ENCODE results near the gene UBR7.

UBR7 gene

DNA sequence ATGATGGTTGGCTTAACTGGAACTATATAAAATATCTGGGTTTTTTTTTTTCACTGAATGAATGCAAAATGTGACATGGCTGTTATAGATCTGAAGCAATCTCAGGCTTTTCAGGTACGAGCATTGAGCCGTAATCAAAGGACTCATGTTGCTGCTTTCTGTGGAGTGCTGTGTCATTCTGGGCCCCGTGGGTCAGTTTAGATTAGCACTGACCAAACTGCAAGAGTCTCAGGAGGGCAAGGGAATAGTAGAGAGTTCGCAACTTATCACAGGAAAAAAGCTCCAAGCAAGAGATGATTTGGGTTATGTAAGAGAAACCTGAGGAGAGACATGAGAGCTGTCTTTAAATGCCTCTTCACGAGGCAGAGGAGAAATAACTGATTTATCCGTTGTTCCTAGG, 59.1 kb downstream of the UBR7 start:
- no peaks in the 10 kb centered on the region for H3K27me3 ChIP-seq (ENCODE audit: insufficient read depth, low read length)
- H3K4me3 ChIP-seq (ENCODE audit: low read length), result no peak overlapping the region
- no peak overlapping the region for H3K9ac ChIP-seq (ENCODE audit: low read depth, low read length)
- peaks cover 25% of the 10 kb centered on the region for H3K36me3 ChIP-seq (ENCODE audit: insufficient read depth, low read length)
- H3K4me1 ChIP-seq (ENCODE audit: insufficient read depth, low read length), result no peaks in the 10 kb centered on the region
- H3K27ac ChIP-seq (ENCODE audit: low read depth, low read length), result no peak overlapping the region
- 91% methylated on average over 6 of the region's 6 CpGs for WGBS
- H3K9me3 ChIP-seq (ENCODE audit: insufficient read depth, low read depth, low read length), result no peaks in the 10 kb centered on the region

DNA sequence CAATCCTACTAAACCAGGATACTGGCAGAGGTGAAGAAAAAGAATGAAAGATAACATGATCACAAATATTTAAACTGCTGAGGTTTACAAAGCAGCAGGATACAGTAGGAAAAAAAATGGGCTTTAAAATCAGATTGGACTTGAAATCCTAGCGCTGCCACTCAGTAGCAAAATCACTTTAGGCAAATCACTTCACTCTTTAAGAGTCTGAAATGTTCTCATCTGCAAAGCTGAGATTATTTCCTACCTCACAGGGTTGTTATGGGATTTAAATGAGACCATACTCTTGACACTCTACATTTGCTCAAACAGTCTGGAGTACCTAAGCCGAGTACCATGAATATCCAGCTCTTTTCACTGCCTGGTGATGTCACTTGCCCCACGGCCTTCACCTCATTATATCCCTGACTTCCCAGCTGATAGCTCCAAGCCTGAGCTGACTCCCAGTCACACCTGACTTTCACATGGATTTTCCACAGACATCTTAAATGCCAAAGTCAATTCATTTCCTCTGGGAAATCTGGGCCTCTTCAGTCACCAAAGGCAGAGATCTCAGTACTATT, 60.2 kb downstream of the UBR7 start:
- Histone ChIP-seq H3K9me3 (ENCODE audit: insufficient read depth, low read depth, low read length) (no peaks in the 10 kb centered on the region), H3K9ac (ENCODE audit: low read depth, low read length) (no peak overlapping the region), H3K36me3 (ENCODE audit: insufficient read depth, low read length) (peaks cover 19% of the 10 kb centered on the region), H3K4me3 (ENCODE audit: low read length) (no peak overlapping the region), H3K4me1 (ENCODE audit: insufficient read depth, low read length) (no peaks in the 10 kb centered on the region), H3K27me3 (ENCODE audit: insufficient read depth, low read length) (no peaks in the 10 kb centered on the region), H3K27ac (ENCODE audit: low read depth, low read length) (no peak overlapping the region)
- WGBS, result 87% methylated on average over 3 of the region's 3 CpGs

DNA sequence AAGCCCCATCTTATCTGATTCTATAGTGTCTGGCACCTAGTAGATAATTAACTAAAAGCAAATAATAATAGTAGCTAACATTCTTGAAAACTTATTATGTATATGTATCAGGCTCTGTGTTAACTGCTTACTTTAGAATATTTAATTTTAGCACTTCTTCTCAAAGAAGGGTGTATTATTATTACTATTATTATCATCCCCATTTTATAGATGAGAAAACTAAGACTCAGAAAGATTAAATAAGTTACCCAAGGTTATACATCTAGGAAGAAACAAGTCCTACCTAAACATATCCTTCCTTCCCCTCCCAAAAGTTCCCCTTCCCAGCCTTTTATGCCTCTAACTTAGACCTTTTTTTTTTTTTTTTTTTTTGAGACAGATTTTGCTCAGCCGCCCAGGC, 61.4 kb downstream of the UBR7 start:
- no peaks in the 10 kb centered on the region for H3K27me3 ChIP-seq (ENCODE audit: insufficient read depth, low read length)
- no peaks in the 10 kb centered on the region for H3K4me1 ChIP-seq (ENCODE audit: insufficient read depth, low read length)
- peaks cover 7% of the 10 kb centered on the region for H3K36me3 ChIP-seq (ENCODE audit: insufficient read depth, low read length)
- no peak overlapping the region for H3K4me3 ChIP-seq (ENCODE audit: low read length)
- no peak overlapping the region for H3K9ac ChIP-seq (ENCODE audit: low read depth, low read length)
- 92% methylated on average over 1 of the region's 1 CpG for WGBS
- H3K27ac ChIP-seq (ENCODE audit: low read depth, low read length), result no peak overlapping the region
- no peaks in the 10 kb centered on the region for H3K9me3 ChIP-seq (ENCODE audit: insufficient read depth, low read depth, low read length)

DNA sequence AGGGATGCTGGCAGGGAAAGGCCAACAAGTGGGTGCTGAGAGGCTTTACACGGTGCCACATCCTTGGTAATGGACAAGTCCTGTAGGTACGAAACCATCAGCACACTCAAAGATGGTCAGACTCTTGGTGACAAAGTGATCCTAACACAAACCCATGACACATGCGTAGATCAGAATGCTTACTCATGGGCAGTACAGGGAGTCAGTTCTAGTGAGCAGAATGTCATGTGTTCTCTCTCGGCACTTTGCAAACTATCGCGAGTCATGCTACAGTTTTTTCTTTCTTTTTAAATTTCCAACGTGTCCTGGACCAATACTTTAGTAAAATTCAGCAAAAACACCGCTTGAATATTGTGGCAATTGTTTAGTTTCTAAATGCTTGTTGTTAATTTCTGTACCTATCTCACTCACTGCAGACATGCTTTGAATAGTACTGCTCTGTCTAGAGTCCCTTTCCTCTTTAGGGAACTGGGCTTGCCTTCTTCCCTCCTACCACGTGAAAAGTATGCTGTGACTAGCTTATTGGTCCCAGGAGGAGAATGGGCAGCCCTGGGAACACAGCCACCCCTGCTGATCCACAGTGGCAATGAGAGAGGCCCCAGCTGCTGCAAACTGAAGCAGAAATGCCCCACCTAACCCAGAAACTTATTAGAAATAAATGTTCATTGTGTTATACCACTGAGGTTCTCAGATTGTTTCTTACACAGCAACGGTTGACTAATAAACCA, 62.4 kb downstream of the UBR7 start:
- Histone ChIP-seq H3K27ac (ENCODE audit: low read depth, low read length) (no peak overlapping the region), H3K9me3 (ENCODE audit: insufficient read depth, low read depth, low read length) (no peaks in the 10 kb centered on the region), H3K9ac (ENCODE audit: low read depth, low read length) (no peak overlapping the region), H3K27me3 (ENCODE audit: insufficient read depth, low read length) (no peaks in the 10 kb centered on the region), H3K4me1 (ENCODE audit: insufficient read depth, low read length) (no peaks in the 10 kb centered on the region), H3K36me3 (ENCODE audit: insufficient read depth, low read length) (no peaks in the 10 kb centered on the region), H3K4me3 (ENCODE audit: low read length) (no peak overlapping the region)
- 89% methylated on average over 10 of the region's 10 CpGs for WGBS

DNA sequence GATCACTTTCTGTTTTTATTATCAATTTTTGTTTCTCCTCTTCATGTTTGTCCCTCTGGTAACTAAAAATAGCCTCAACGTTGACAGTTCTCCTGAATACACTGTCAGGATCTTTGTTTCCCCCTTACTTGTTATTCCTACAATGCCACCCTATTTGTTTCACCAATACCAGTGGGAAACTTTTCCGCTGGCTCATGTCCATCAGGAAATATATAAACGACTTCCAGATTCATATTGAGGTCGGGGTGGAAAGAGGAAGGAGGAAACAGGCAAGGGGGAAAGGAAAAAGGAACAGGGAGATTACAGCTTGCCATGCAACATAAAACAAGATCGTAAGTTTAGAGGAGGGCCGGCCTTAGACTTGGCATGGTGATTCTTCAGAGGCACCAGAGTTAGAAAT, 64.1 kb downstream of the UBR7 start:
- 94% methylated on average over 6 of the region's 6 CpGs for WGBS
- H3K4me3 ChIP-seq (ENCODE audit: low read length), result no peak overlapping the region
- no peaks in the 10 kb centered on the region for H3K9me3 ChIP-seq (ENCODE audit: insufficient read depth, low read depth, low read length)
- no peaks in the 10 kb centered on the region for H3K4me1 ChIP-seq (ENCODE audit: insufficient read depth, low read length)
- no peak overlapping the region for H3K27ac ChIP-seq (ENCODE audit: low read depth, low read length)
- H3K36me3 ChIP-seq (ENCODE audit: insufficient read depth, low read length), result no peaks in the 10 kb centered on the region
- no peak overlapping the region for H3K9ac ChIP-seq (ENCODE audit: low read depth, low read length)
- H3K27me3 ChIP-seq (ENCODE audit: insufficient read depth, low read length), result no peaks in the 10 kb centered on the region

DNA sequence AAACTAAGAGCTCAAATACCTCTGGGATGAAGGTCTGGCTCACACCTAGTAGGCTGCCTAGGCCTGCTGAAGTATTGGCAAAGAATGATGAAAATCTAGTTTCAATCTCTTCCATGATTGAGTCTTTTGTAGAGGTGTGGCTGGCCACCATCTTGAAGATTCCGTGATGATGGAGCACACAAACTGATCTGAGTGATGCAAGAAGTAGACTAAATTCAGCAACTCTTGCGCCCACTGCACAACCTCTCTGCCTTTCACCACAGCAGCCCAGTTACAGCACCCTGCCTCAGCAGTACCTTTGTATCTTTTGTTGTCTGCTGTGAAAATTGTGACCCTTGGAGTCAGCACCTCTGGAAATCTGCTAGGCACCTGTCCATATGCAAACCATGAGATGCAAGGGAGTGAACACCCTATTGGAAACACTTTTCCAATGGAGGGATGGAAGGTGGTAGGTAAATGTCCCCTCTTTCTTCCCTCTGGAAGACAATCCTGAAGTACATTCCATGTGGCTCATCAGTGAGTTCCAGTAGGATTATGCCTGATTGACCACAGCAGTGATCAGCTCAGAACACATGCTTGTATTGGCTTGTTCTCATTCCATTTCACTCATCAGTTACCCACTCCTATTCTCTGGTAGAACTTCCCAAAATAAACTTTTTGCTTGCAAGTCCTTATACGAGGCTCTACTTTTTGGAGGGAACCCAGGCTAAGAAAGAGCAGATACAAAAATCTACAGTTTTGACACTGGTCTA, 67.2 kb downstream of the UBR7 start:
- Histone ChIP-seq H3K4me1 (ENCODE audit: insufficient read depth, low read length) (no peaks in the 10 kb centered on the region), H3K27me3 (ENCODE audit: insufficient read depth, low read length) (no peaks in the 10 kb centered on the region), H3K9me3 (ENCODE audit: insufficient read depth, low read depth, low read length) (no peaks in the 10 kb centered on the region), H3K9ac (ENCODE audit: low read depth, low read length) (no peak overlapping the region), H3K4me3 (ENCODE audit: low read length) (no peak overlapping the region), H3K27ac (ENCODE audit: low read depth, low read length) (no peak overlapping the region), H3K36me3 (ENCODE audit: insufficient read depth, low read length) (no peaks in the 10 kb centered on the region)
- WGBS, result 97% methylated on average over 3 of the region's 3 CpGs

DNA sequence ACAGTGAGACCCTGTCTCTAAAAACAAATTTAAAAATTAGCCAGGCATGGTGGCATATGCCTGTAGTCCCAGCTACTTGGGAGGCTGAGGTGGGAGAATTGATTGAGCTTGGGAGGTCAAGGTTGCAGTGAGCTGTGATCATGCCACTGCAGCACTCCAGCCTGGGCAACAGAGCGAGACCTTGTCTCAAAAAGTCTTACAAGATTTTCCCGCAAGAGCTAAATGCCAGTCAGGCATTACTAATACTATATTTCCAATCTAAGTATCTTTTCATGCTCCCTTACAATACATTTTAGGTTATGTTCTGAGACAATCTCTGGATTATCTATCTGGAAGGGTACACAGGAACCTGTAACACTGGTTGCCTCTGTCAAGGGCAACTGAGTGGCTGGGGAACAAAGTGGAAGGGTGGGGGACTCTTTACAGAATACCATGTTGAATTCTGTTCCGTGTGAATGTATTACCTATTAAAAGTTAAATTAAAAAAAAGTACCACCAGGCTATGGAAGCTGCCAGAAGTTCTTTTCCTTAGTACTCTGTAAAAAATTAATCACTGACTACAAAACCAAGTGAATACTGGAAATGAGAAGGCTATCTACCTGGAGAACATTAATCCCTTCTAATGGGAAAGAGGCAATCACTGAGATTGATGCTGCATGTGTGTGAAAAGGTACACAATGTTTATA, 69.1 kb downstream of the UBR7 start:
- 93% methylated on average over 2 of the region's 3 CpGs for WGBS

More for the DNA sequence above, 69.1 kb downstream of the UBR7 start:
- Histone ChIP-seq H3K4me1 (ENCODE audit: insufficient read depth, low read length) (no peaks in the 10 kb centered on the region), H3K9ac (ENCODE audit: low read depth, low read length) (no peak overlapping the region), H3K4me3 (ENCODE audit: low read length) (no peak overlapping the region), H3K27ac (ENCODE audit: low read depth, low read length) (no peak overlapping the region), H3K36me3 (ENCODE audit: insufficient read depth, low read length) (no peaks in the 10 kb centered on the region), H3K27me3 (ENCODE audit: insufficient read depth, low read length) (no peaks in the 10 kb centered on the region), H3K9me3 (ENCODE audit: insufficient read depth, low read depth, low read length) (no peaks in the 10 kb centered on the region)

All from HUES64 (cell line).